KMS-11 (cell line): ENCODE results near the gene EPN3.
A peak's percentile ranks its signal among the peaks of the same experiment; 100 is the strongest.

Experiments
- H2AFZ ChIP-seq: fragments of 200-600 bp; sonication (generic); 2 replicates; pipeline ENCODE4 v1.6.1; 2016; ENCODE audit warnings: antibody characterized with exemption, mixed run types, low read depth
- H3K27ac ChIP-seq: fragments of 200-600 bp; sonication (generic); 2 replicates; pipeline ENCODE4 v1.6.1; 2016; ENCODE audit warnings: mild to moderate bottlenecking, mixed run types
- H3K27me3 ChIP-seq: fragments of 200-600 bp; sonication (generic); 2 replicates; pipeline ENCODE4 v1.6.1; 2017; ENCODE audit warnings: mild to moderate bottlenecking, low read depth, mixed run types, moderate library complexity; ENCODE audit not compliant: insufficient read depth
- H3K36me3 ChIP-seq: fragments of 200-600 bp; sonication (generic); 2 replicates; pipeline ENCODE4 v1.6.1; 2017; ENCODE audit warnings: mild to moderate bottlenecking, mixed run types; ENCODE audit not compliant: insufficient read depth
- H3K4me1 ChIP-seq: fragments of 200-600 bp; sonication (generic); 2 replicates; pipeline ENCODE4 v1.6.1; 2016; ENCODE audit warnings: mild to moderate bottlenecking, low read depth, mixed run types; ENCODE audit not compliant: poor library complexity, severe bottlenecking
- H3K4me2 ChIP-seq: fragments of 200-600 bp; sonication (generic); 2 replicates; pipeline ENCODE4 v1.7.0; 2016; ENCODE audit warnings: mild to moderate bottlenecking, mixed run types
- H3K4me3 ChIP-seq: fragments of 200-600 bp; sonication (generic); IDR thresholded peaks from 2 replicates; pipeline ENCODE4 v1.6.1; 2017; ENCODE audit warnings: low read depth, low read length, mixed read lengths; ENCODE audit not compliant: insufficient read depth
- H3K79me2 ChIP-seq: fragments of 200-600 bp; sonication (generic); 2 replicates; pipeline ENCODE4 v1.6.1; 2016; ENCODE audit warnings: low read depth, mixed run types; ENCODE audit not compliant: insufficient read depth
- H3K9ac ChIP-seq: fragments of 200-600 bp; sonication (generic); 2 replicates; pipeline ENCODE4 v1.6.1; 2016; ENCODE audit warnings: mild to moderate bottlenecking, mixed run types
- H4K20me1 ChIP-seq: fragments of 200-600 bp; sonication (generic); 2 replicates; pipeline ENCODE4 v1.6.1; 2016; ENCODE audit warnings: mild to moderate bottlenecking, mixed run types; ENCODE audit not compliant: insufficient read depth
- CTCF ChIP-seq: fragments of 200-600 bp; sonication (generic); conservative IDR thresholded peaks from 2 replicates; pipeline ENCODE4 v1.6.1; 2017; ENCODE audit warnings: low read depth, mild to moderate bottlenecking, antibody characterized with exemption, low read length, moderate library complexity, mixed read lengths

The EPN3 gene

DNA sequence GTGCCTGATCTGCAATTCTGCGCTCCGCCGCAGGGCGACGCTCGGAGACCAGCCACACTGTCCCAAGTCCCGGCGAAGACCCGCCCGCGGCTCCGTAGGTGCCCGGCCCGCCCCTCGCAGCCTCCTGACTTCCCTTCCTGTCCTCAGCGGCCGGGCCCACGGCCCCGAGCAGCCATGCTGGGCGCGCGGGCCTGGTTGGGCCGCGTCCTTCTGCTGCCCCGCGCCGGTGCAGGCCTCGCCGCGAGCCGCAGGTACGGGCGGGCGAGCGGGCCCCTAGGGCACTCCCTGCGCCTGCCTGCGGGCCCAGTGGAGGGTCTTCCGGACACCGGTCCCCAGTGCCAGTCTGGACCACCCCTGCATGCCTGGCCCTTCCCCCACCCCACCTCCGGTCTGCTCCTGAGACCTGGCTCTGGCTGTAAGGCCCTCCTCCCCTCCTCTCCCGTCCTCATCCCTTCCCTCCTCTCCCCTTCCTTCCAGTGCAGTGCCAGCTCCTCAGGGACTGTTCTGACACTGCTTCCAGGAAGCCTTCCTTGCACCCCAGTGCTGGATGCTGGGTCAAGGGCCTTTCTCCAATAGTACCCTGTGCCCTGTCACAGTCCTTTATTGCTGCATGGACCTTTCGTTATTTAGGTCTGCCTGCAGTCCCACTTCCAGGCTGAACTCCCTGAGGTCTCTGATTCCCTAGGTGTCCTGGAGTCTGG lies 14.7 kb downstream of the EPN3 start, which contains the start of gene SPATA20:
Gene SPATA20, plus strand, starts transcription at position 140 of the 701 bp plus-strand sequence. Its CDS starts 35 bp downstream, at position 175.
- H3K4me3 ChIP-seq, result no peak within 1 kb of the TSS
- peak within 1 kb of the TSS; percentile 24; the same call in 1 of the 2 replicates for H3K27ac ChIP-seq
- H3K4me2 ChIP-seq, result peak within 1 kb of the TSS; percentile 75
- peak within 1 kb of the TSS; percentile 51 for H2AFZ ChIP-seq
- H3K9ac ChIP-seq, result peak within 1 kb of the TSS; percentile 76
- peak; percentile 96 for TF ChIP-seq CTCF
- H3K36me3 ChIP-seq, result no peaks in the 10 kb centered on the region
- no peaks in the 10 kb centered on the region for H3K79me2 ChIP-seq
- H4K20me1 ChIP-seq, result no peaks in the 10 kb centered on the region
- peaks cover 3% of the 10 kb centered on the region; the same call in 1 of the 2 replicates for H3K27me3 ChIP-seq
- peaks cover 11% of the 10 kb centered on the region for H3K4me1 ChIP-seq

GRCh38 chr17:50547736-50548083 lies 15.2 kb downstream of the EPN3 start:
- Histone ChIP-seq H2AFZ (peak overlapping the region; percentile 51), H3K4me1 (peaks cover 6% of the 10 kb centered on the region), H4K20me1 (no peaks in the 10 kb centered on the region), H3K27ac (no peak overlapping the region), H3K27me3 (peaks cover 3% of the 10 kb centered on the region; the same call in 1 of the 2 replicates), H3K36me3 (no peaks in the 10 kb centered on the region), H3K4me3 (no peak overlapping the region), H3K4me2 (peak overlapping the region; percentile 75), H3K79me2 (no peaks in the 10 kb centered on the region), H3K9ac (peak overlapping the region; percentile 76)
- no peak for TF ChIP-seq CTCF

GRCh38 chr17:50548831-50549230 lies 16.3 kb downstream of the EPN3 start:
- H4K20me1 ChIP-seq, result no peaks in the 10 kb centered on the region
- H3K79me2 ChIP-seq, result no peaks in the 10 kb centered on the region
- H3K4me3 ChIP-seq, result no peak overlapping the region
- no peak for TF ChIP-seq CTCF
- H3K27me3 ChIP-seq, result peaks cover 3% of the 10 kb centered on the region; the same call in 1 of the 2 replicates
- no peak overlapping the region for H3K9ac ChIP-seq
- no peak overlapping the region for H2AFZ ChIP-seq
- H3K4me1 ChIP-seq, result peaks cover 5% of the 10 kb centered on the region
- no peak overlapping the region for H3K27ac ChIP-seq
- H3K4me2 ChIP-seq, result no peak overlapping the region
- no peaks in the 10 kb centered on the region for H3K36me3 ChIP-seq

GRCh38 chr17:50549256-50549941 lies 16.9 kb downstream of the EPN3 start:
- no peak overlapping the region for H3K4me2 ChIP-seq
- H4K20me1 ChIP-seq, result no peaks in the 10 kb centered on the region
- H3K27me3 ChIP-seq, result peaks cover 3% of the 10 kb centered on the region; the same call in 1 of the 2 replicates
- no peak for TF ChIP-seq CTCF
- no peak overlapping the region for H3K4me3 ChIP-seq
- H3K9ac ChIP-seq, result no peak overlapping the region
- H2AFZ ChIP-seq, result no peak overlapping the region
- peaks cover 5% of the 10 kb centered on the region for H3K4me1 ChIP-seq
- H3K79me2 ChIP-seq, result no peaks in the 10 kb centered on the region
- H3K27ac ChIP-seq, result no peak overlapping the region
- no peaks in the 10 kb centered on the region for H3K36me3 ChIP-seq
